Dermis lymphatic vessel endothelial cell (primary cell): Measurements from ENCODE around the gene PTGIS. TPM values are rescaled to one million over a fixed set of nuclear protein-coding genes. Genes with fewer than 3 reads are reported as not detected.

Experiments used
- total RNA-seq: library from RNA; depleted of rRNA; stranded (reverse); fragments of >200 nt; gene quantifications from 2 replicates; pipeline ENCODE4 v1.2.1, GENCODE V29; 2014

PTGIS gene
- under 0.01 TPM in 1 of 2 replicates, not detected in the other for total RNA-seq

GRCh38 chr20:49567421-49568277 is at the start of gene PTGIS:
PTGIS (minus strand) TSS chr20:49568137; CDS start chr20:49568116, 21 bp downstream.

DNA sequence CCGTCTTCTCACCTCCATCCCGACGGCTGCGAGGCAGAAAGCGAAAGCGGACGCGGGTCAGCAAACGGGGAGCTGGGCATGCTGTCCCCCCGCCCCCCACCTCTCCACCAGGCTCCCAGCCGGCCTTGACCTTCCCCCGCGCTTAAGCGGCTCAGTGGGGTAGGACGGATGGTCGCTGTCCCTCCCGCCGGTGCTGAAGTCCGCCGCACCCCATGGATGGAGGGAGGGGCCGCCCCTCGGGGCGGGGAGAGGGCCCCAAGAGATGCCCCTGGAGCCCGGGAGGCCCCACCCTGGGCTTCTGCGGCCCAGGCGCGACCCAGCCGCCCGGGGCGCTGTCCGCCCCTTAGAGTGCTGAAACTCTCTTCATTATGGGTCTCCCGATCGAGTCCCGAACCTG is 85.3 kb downstream of the PTGIS start, which contains the start of gene KCNB1:
KCNB1 (minus strand) TSS at position 48 of the 397 bp plus-strand sequence. CDS start 188 bp downstream, outside the sequence.

Other genes with a start within 250 kb of the PTGIS start
- not detected in 2 replicates for gene KCNB1, start 85.5 kb downstream of the PTGIS start, total RNA-seq
- 33.0 and 48.4 TPM in 2 replicates for gene B4GALT5, start 145.7 kb upstream of the PTGIS start, total RNA-seq
- gene SLC9A8, start 244.7 kb upstream of the PTGIS start, total RNA-seq, result 6.3 and 8.6 TPM in 2 replicates